Activated CD4-positive, alpha-beta T cell treated with anti-CD3 and anti-CD28 coated beads for 1 hour (primary cell): ENCODE measurements around the gene MCHR2.
"Not testable (repeated sequence)": the region's sequence is repeated elsewhere in the genome, so short reads cannot be mapped to it uniquely, and the experiment has no call there.

Experiments used
- DNase-seq: peaks from one replicate; pipeline ENCODE4 v3.0.0-alpha.2; 2020

The MCHR2 gene

GRCh38 chr6:99993533-99994251 lies at the start of gene MCHR2:
MCHR2 (minus strand) TSS chr6:99994223; CDS start chr6:99956147, 38,076 bp downstream.
- DNase-seq: no peak

GRCh38 chr6:100038546-100038945 lies 44.5 kb upstream of the MCHR2 start:
- DNase-seq: not testable (repeated sequence)

- no peak for DNase-seq
These were observed 42.0 kb upstream of the MCHR2 start for GRCh38 chr6:100035873-100036653.

- no peak for DNase-seq
These were observed 29.8 kb upstream of the MCHR2 start for GRCh38 chr6:100023798-100024197.

- DNase-seq: no peak
These were observed 28.8 kb upstream of the MCHR2 start for GRCh38 chr6:100022847-100023246.

GRCh38 chr6:100008857-100009256 lies 14.8 kb upstream of the MCHR2 start:
- DNase-seq: no peak

- DNase-seq: no peak
These were observed 7.9 kb upstream of the MCHR2 start for GRCh38 chr6:100001915-100002388.

- no peak for DNase-seq
These were observed 3.1 kb upstream of the MCHR2 start for GRCh38 chr6:99997141-99997540.

- no peak for DNase-seq
These were observed 1.9 kb upstream of the MCHR2 start for GRCh38 chr6:99995916-99996315.

- no peak for DNase-seq
These were observed 884 bp downstream of the MCHR2 start for GRCh38 chr6:99993146-99993532.

GRCh38 chr6:99991955-99992354 lies 2.1 kb downstream of the MCHR2 start:
- no peak for DNase-seq

GRCh38 chr6:99980741-99981140 lies 13.3 kb downstream of the MCHR2 start:
- DNase-seq: no peak

GRCh38 chr6:99979953-99980352 lies 14.1 kb downstream of the MCHR2 start:
- DNase-seq: no peak

GRCh38 chr6:99967052-99967451 lies 27.0 kb downstream of the MCHR2 start:
- DNase-seq: no peak

- no peak for DNase-seq
These were observed 34.0 kb downstream of the MCHR2 start for GRCh38 chr6:99960027-99960426.

GRCh38 chr6:99951016-99951805 lies 42.8 kb downstream of the MCHR2 start:
- no peak for DNase-seq

- DNase-seq: no peak
These were observed 48.0 kb downstream of the MCHR2 start for GRCh38 chr6:99946005-99946404.

- no peak for DNase-seq
These were observed 50.2 kb downstream of the MCHR2 start for GRCh38 chr6:99943846-99944245.

- no peak for DNase-seq
These were observed 53.4 kb downstream of the MCHR2 start for GRCh38 chr6:99940582-99940981.

GRCh38 chr6:99933129-99933528 lies 60.9 kb downstream of the MCHR2 start:
- no peak for DNase-seq

- DNase-seq: no peak
These were observed 81.4 kb downstream of the MCHR2 start for GRCh38 chr6:99912657-99913056.

- no peak for DNase-seq
These were observed 88.6 kb downstream of the MCHR2 start for GRCh38 chr6:99905209-99906106.
